GM19397 (cell line): ENCODE measurements around the gene TTLL5.

Source experiments
- ATAC-seq: cut with Tn5 transposase; IDR thresholded peaks from one replicate; pipeline ENCODE4 v1.9.1; 2021; ENCODE audit warnings: mild to moderate bottlenecking, moderate library complexity; ENCODE audit not compliant: unreplicated experiment

The TTLL5 gene, protein sequence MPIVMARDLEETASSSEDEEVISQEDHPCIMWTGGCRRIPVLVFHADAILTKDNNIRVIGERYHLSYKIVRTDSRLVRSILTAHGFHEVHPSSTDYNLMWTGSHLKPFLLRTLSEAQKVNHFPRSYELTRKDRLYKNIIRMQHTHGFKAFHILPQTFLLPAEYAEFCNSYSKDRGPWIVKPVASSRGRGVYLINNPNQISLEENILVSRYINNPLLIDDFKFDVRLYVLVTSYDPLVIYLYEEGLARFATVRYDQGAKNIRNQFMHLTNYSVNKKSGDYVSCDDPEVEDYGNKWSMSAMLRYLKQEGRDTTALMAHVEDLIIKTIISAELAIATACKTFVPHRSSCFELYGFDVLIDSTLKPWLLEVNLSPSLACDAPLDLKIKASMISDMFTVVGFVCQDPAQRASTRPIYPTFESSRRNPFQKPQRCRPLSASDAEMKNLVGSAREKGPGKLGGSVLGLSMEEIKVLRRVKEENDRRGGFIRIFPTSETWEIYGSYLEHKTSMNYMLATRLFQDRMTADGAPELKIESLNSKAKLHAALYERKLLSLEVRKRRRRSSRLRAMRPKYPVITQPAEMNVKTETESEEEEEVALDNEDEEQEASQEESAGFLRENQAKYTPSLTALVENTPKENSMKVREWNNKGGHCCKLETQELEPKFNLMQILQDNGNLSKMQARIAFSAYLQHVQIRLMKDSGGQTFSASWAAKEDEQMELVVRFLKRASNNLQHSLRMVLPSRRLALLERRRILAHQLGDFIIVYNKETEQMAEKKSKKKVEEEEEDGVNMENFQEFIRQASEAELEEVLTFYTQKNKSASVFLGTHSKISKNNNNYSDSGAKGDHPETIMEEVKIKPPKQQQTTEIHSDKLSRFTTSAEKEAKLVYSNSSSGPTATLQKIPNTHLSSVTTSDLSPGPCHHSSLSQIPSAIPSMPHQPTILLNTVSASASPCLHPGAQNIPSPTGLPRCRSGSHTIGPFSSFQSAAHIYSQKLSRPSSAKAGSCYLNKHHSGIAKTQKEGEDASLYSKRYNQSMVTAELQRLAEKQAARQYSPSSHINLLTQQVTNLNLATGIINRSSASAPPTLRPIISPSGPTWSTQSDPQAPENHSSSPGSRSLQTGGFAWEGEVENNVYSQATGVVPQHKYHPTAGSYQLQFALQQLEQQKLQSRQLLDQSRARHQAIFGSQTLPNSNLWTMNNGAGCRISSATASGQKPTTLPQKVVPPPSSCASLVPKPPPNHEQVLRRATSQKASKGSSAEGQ (N-terminal part only)

DNA sequence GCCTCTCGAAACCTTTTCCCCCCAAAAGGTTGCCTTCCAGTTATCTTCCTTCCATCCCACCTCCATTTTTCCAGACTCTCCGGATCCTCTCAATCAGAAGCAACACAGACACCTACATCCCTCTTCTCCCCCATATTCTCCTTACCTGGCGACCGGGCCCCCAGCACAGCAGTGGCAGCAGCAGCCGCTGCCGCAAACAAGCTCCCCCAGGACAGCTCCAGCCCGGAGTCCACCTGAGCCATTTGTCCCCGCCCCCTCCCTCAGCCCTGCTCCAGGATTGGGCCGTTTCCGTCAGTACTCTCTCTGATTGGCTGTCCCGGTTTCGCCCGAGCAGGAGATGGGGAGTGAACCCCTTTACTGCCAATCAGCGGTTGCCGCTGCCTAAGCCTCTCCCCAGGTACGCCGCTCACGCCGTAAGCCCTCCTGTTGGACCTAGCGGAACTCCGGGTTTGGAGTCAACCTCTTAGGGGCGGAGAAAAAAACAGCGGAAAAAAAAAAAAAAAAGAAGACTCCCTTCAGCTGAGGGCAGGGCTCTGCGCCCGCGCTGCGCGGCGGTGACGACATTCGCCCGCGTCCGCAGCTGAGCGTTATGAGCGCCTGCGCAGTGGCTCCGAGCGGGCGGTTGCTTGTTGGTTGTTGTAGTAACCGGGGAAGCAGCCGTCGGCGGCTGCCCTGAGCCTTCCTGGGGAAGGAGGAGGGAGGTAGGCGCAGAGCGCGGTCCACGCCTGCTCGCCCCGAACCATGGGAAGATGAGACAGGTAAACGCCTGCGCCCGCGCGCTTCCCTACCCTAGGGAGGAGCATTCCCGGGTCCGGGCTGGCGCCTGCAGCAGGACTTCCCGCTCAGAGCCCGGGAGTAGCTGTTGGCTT, at the start of gene TTLL5, which contains the start of gene ERG28:
Gene TTLL5, plus strand, starts transcription at position 617 of the 869 bp plus-strand sequence. CDS start 1,904 bp downstream, outside the sequence.
Gene ERG28, minus strand, starts transcription at position 247 of the 869 bp plus-strand sequence. CDS start 3,374 bp downstream, outside the sequence.
- ATAC-seq: peak; percentile 97

DNA sequence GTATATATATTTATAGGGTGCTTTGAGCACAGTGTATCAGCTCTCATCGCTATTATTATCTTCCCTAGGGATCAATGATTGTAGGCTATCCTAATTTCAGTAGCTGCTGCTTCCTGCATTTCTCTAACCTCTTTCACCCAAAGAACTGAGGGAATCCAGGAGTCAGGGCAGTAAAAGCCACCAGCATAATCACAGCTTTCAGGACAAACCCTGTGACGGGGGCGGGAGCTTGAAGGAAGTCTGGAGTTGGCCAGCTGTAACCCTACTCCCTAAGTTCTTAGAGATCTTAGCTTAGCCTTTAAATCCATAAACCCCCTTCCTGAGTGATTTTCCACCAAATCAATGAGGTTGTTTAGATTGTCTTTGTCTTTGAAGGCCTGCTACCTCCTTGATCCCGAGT, 48.9 kb upstream of the TTLL5 start:
- no peak for ATAC-seq

DNA sequence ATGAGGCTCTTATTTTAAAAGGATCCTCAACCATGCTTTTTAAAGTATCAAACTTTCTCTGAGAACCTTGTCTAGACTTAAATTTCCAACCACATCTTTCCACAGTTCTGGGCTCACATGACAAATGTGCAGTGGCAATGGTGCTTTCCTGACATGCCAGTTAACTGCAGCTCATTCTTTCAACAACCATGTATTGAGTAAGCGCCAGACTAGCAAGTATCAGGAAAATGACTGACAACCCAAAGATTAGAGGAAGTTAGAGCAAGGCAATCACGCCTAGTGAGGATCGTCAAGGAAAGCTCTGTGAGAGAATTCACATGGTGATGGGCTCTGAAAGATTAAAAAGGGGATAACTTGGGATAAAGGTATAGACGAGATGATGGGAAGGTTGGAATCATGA, 46.9 kb upstream of the TTLL5 start:
- ATAC-seq: no peak

DNA sequence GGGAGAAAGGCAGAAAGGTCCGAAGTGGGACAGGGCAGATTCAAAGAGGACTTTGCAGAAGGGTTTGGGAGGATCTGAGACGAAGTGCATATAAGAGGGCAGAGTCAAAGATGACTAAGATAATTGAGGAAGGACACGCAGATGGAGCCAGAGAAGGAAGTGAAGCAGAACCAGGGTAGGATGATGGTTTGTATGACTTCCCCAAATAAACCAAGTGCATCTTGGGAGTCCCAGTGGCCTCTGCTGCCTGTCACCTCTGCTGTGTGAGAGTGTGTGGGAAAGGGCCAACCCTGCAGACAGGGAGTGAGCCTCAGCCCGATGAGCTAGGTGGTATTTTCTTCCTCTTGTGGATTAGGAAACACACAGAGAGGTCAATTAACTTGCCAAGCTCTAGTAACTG, 45.8 kb upstream of the TTLL5 start:
- ATAC-seq: no peak

DNA sequence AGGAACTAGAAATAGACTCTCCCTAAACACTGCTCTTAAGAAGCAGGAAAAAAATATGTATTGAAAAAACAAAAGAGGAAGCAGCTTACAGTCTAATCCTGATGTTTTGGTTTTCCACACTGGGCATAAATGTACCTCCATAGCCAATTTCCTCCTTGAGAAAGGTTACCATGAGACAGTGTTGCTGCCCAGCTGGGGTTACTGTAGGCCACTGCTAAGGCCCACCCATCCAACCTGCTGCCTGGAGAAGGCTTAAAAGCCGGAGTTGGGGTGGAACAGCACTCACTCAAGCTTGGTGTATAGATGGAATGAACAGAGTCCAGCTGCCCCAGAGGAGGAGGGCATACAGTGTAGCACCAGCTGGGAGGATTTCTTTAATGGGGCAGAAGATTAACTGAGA, 41.5 kb upstream of the TTLL5 start:
- ATAC-seq: no peak

DNA sequence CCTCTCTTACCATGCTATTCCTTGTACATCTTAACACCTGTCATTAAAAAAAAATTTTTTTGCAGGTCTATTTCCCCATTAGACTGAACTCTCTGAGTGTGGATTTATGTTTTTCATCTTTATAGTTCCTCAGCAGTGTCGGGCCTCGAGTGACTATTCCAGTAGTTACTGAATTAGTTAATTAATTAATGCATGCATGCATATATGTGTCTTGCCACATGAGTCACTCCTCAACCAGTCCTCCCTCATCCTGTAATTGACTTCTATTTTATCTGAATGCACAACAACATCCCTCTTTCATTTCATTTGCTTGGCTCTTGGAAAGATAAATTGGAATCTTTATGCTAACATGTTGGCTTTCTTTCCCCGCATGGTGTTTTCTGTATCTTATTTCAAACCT, 36.0 kb upstream of the TTLL5 start:
- ATAC-seq: no peak

DNA sequence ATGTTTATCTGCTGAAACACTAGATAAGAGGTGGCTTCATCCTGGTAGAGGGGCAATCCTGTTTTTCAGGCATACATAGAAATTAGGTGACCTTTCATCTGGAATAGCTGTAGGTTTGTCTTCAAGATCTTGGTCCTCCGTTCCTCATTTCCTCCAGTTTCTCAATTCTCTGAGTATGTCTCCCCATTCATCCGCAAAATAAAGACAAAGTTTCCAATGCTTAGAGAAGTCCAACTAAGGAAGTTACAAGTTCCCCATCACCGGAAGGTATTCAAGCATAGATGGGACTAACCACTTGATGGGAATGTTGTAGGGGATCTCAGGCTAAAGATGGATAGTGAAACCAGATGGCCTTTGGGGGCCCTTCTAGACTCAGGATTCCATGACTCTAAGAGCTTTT, 34.6 kb upstream of the TTLL5 start:
- ATAC-seq: no peak

DNA sequence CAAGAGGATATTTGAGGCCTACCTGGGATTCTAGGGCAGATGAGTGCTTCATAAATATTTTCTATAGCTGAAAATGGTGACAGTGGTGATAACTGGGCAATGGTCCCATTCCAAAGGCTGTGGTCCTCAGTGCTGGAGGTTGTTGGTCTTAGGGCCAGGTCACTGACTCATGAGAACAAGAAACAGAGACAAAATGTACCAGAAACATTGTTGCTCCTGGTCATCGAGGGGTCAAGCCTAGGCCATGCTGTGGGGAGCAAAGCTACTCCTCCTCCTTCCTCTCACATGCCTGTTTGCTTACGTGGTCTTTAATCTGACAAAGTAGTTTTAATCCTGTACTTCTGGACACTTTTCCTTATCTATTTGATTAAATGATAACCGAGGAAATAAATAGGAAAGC, 34.2 kb upstream of the TTLL5 start:
- no peak for ATAC-seq

DNA sequence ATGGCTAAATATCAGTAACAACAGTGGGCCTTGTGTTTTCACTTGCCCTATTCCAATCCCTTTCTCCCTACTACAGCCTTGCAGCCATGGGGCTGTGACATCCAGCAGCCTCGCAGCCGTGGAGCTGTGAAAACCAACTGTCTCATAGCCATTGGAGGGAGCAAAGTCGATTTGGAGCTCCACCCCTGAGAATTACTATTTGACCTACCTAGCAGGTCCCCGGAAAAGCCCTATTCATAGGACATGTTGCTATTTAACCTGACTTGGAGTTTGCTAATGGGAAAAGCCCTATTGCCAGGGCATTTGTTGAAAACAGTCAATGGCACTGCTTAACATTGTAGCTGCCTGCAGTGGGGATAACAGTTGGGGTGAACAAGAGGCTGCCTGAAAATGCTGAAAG, 33.6 kb upstream of the TTLL5 start:
- ATAC-seq: no peak

DNA sequence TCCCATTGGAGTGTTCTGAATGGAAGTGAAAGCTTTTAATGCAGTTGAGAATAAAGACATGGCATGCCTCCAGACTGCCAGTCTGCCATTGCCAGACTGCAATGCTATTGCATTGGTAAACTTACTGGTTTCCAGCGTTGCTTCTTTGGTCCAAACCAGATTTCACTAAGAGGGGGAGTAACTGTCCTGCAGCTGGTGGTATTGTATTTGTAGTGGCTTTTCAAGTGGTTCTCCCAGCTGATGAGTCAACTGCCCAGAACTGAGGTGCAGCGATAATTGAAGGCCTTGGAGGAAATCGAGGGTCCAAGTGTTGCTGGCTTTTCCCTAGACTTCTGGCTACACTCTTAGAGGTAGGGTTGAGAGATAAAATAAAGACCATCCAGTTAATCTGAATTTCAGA, 32.2 kb upstream of the TTLL5 start:
- no peak for ATAC-seq

DNA sequence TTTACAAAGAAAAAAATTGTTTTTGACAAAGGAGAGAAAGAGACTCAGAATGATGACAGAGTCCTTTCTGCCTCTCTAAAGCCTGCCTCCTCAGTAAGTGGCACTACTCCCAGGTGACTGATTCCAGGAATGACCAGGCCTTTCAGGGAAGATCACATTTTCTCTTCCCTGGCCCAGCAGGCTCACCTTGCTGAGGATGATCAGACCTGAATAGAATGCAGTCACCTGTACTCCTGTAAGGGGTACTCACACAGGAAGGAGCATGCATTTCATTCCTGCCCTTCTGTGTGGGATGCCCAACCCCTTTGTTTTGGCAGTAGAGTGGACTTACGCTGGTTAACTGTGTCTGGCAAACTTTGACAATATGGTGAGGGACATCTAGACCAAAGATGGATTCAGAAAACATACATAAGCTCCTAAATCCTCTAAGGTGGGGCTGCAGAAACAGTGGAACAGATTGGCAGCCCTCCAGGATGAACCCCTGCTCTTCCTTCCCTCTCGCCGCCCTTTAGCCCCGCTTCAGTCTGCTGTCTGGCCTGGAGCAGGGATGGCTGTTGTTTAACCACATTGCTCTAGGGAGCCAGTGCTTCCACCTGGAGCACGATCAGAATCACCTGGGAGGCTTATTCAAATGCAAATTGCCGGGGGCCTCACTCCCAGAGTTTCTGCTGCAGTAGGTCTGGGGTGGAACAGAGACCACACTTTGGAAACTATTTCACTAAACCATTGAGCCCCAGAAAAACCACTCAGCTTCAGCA, 30.2 kb upstream of the TTLL5 start:
- no peak for ATAC-seq

DNA sequence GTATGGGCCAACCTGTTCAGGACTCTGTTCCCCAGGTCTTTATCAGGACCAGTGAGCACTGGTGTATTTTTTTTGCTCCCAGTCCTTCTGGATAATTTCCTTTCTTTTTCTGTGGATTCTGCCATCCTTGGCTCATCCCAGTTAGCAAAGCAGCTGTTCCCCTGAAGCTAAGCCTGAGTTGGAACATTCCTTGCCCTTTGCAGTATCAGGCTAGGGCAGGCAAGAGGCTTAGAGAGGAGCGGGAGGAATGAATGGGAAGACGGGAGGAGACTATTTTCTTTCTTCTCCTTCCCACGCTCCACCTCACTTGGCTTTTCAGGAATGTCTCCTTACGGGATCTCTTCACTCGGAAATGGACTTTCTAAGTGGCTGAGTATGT, 29.6 kb upstream of the TTLL5 start:
- no peak for ATAC-seq

DNA sequence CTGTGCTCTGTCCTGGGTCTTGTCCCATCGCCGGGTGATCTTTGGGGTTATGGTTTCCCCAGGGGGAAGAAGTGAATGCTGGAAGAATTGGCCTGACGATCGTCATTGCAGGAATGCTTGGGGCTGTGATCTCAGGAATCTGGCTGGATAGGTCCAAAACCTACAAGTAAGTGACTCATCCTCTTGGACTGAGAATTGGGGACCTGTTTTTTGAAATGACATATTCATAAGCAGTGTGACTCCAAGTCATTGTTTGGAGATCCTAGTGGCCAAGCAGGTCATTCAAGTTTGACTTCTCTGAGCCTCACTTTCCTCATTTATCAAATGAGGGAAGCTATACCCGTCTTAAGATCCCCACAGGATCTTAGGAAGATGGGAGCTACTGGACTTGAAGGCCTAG, 26.2 kb upstream of the TTLL5 start:
- ATAC-seq: no peak

DNA sequence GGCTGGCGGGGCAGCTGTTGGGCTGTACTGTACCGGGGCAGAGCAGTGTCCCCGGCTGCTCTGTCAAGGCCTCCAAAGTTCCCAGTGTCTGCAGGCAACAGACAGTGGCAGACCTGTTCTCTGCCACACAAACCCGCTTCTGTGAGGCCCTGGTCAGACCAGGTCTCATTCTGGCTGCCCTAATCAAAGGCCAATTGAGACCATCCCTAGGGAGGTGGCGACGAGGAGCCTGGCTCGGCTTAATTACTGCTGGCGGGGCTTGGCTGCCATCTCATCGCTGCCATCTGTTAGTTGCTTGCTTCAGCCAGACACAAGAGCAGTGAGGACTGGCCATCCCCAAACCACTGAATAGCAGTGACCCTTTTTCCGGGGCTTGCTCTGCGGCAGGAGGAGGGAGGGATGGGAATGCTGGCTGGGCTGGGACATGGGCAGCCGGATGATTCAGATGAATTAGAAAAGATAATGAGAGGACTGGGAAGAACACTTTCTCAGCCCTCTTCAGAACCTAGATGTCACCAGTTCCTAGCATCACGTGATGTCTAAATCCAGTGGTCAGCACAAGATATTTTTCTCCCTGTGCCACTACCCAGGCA, 24.9 kb upstream of the TTLL5 start:
- no peak for ATAC-seq

DNA sequence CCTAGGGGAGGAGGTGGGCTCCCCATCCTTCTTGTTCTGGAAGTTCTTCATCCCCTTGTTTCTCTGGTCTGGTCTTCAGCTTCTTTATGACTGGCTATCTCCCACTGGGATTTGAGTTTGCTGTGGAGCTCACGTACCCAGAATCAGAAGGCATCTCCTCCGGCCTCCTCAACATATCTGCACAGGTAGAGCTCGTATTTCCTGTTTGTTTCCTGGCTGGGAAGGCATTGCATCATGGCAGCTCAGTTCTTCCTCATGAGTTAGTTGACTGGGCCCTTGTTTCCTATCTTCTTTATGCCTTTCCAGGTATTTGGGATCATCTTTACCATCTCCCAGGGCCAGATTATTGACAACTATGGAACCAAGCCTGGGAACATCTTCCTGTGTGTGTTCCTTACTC, 20.2 kb upstream of the TTLL5 start:
- ATAC-seq: no peak

DNA sequence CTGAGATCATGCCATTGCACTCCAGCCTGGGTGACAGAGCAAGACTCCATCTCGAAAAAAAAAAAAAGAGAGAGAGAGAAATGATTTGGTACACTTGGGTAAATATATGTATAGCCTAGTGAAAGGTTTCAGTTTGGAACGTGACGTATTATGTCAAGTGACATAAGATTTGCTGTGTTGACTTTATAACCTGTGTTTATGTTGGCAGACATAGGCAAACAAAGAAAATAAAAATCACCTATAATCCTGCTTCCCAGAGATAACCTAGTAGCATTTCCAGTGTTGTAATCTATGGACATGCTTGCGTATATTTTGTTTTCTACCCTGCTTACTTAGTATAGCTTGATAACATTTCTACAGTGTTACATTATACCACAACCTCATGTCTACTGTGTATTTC, 17.1 kb upstream of the TTLL5 start:
- ATAC-seq: no peak

DNA sequence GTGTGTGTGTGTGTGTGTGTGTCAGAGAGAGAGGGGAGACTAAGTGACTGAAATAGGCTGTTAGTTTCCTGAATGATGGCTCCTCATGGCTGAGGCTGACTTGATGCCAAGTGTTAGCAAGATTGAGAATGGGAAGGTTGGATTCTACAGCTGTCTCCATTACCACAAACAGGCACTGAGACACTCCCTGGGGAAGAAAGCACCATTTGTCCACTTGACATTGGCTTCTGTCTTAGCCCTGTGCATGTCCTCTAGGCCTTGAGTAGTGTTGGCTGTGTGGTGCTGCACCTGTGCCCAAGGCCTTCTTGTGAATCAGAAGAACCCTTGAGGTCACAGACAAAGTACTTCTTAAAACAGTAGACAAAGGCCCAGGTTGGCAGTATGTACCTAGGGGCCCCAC, 16.0 kb upstream of the TTLL5 start:
- ATAC-seq: no peak

DNA sequence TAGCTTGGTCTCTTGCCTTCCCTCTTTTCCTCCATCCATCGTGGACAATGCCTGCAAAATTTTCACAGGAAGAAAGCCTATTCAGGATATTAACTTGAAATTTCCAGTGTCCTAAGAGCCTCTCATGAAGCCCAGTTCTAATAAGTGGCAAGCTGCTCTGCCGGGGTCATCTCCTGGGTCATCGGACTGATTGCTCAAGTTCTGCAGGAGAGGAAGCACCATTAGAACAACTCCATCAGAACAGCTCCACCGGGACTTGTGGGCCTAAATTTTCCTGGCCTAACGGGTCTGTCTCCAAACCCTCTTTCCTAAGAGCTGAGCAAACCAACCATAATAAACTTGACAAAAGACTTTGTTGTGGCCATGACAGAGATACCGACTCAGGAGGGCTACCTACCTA, 14.3 kb upstream of the TTLL5 start:
- no peak for ATAC-seq

DNA sequence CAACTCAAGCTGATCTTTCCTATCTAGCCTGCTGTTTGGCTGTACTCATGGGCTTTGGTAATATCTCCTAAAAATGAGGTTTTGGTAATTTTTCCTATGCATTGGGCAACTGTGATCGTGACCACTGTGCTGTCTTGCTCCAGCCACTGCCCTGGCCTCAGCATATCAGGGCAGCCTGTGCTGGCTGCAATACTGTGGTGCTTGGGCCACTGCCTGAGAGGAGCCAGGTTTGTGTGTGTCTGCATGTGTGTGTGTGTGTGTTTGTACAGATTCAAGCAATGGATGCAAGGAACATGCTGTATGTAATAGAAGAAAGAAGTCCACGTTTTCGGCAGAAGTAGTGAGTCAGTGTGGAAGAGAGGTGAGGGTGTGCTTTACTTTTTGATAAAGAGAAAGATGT, 13.4 kb upstream of the TTLL5 start:
- ATAC-seq: no peak
